Smooth muscle cell (in vitro differentiated cells): ENCODE results near the gene ATP13A4. TPM values are rescaled to one million over a fixed set of nuclear protein-coding genes. Genes with fewer than 3 reads are reported as not detected.
A peak's percentile ranks its signal among the peaks of the same experiment; 100 is the strongest.

Experiments used
- DNase-seq: peaks from one replicate; lab custom pipeline; 2025; ENCODE audit not compliant: unreplicated experiment; lab: John Stamatoyannopoulos, UW
- H2AFZ ChIP-seq: fragments of 200-600 bp; sonication (generic); 2 replicates; pipeline ENCODE4 v1.6.0; 2016; ENCODE audit warnings: antibody characterized with exemption, low read depth, mild to moderate bottlenecking
- H3F3A ChIP-seq: fragments of 200-600 bp; sonication (generic); 2 replicates; pipeline ENCODE4 v1.6.0; 2017; ENCODE audit warnings: antibody characterized with exemption, low read depth
- H3K27ac ChIP-seq: fragments of 200-600 bp; sonication (generic); 2 replicates; pipeline ENCODE4 v1.5.1; 2016; ENCODE audit warnings: low read depth, mild to moderate bottlenecking
- H3K27me3 ChIP-seq: fragments of 200-600 bp; sonication (generic); 2 replicates; pipeline ENCODE4 v1.6.1; 2016; ENCODE audit warnings: low read depth, mild to moderate bottlenecking
- H3K36me3 ChIP-seq: fragments of 200-600 bp; sonication (generic); 2 replicates; pipeline ENCODE4 v1.5.1; 2016; ENCODE audit warnings: low read depth
- H3K4me1 ChIP-seq: fragments of 200-600 bp; sonication (generic); 2 replicates; pipeline ENCODE4 v1.5.1; 2016; ENCODE audit warnings: low read depth
- H3K4me2 ChIP-seq: fragments of 200-600 bp; sonication (generic); 2 replicates; pipeline ENCODE4 v1.6.0; 2016; ENCODE audit warnings: mild to moderate bottlenecking
- H3K4me3 ChIP-seq: fragments of 200-600 bp; sonication (generic); 2 replicates; pipeline ENCODE4 v1.5.1; 2016; ENCODE audit warnings: mild to moderate bottlenecking
- H3K79me2 ChIP-seq: fragments of 200-600 bp; sonication (generic); 2 replicates; pipeline ENCODE4 v1.6.0; 2016; ENCODE audit warnings: low read depth, mild to moderate bottlenecking
- H3K9ac ChIP-seq: fragments of 200-600 bp; sonication (generic); 2 replicates; pipeline ENCODE4 v1.6.0; 2016; ENCODE audit warnings: low read depth
- H3K9me3 ChIP-seq: fragments of 200-600 bp; sonication (generic); replicated peaks from 2 replicates; pipeline ENCODE4 v1.5.1; 2016; ENCODE audit warnings: low read depth
- H4K20me1 ChIP-seq: fragments of 200-600 bp; sonication (generic); 2 replicates; pipeline ENCODE4 v1.6.0; 2016; ENCODE audit warnings: low read depth
- CTCF ChIP-seq: fragments of 200-600 bp; sonication (generic); IDR thresholded peaks from 2 replicates; pipeline ENCODE4 v1.5.1; 2017; ENCODE audit warnings: borderline replicate concordance, mild to moderate bottlenecking, antibody characterized with exemption; ENCODE audit not compliant: insufficient read depth, poor library complexity, severe bottlenecking
- WGBS: methylation state at CpG from one replicate; pipeline ENCODE4 v1.1.7; 2016; ENCODE audit warnings: low lambda C conversion rate; 5-methylcytosine and 5-hydroxymethylcytosine counted together
- polyA plus RNA-seq: library from polyadenylated mRNA; unstranded; fragments of >200 nt; fragmentation: Nextera tagmentation; extraction: Ambion mirVana; gene quantifications from 2 replicates; pipeline ENCODE4 v1.2.1, GENCODE V29; 2016
- total RNA-seq: library from RNA; depleted of rRNA; stranded (reverse); fragments of >200 nt; gene quantifications from 2 replicates; pipeline ENCODE4 v1.2.3, GENCODE V29; 2014

The ATP13A4 gene
- total and polyA plus RNA-seq, 2 experiments from 2014 or later: 0.27 to 0.50 TPM

DNA sequence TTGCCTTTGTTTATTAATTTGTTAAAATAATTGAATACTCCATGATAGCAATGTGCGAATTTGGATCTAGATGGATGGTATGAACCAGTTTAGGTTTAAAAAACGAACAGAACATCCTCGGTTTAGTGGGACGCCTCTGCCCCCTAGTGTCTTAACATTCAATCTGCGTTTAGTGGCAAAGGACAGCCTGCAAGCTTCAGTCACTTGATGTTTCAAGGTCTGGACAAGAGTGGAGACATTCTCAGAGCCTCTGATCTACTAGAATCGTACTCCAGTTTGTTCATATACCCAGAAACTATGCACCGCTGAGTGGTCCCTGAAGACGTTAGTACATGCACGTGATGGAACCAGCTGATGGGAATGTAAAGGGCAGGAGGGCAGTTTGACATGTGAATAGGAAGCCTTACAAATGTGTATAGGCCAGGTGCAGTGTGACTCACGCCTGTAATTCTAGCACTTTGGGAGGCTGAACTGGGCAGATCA, 17.8 kb upstream of the ATP13A4 start:
- Histone ChIP-seq H3F3A (no peaks in the 10 kb centered on the region), H3K4me2 (no peak overlapping the region), H3K27me3 (peaks cover 6% of the 10 kb centered on the region), H2AFZ (no peak overlapping the region), H3K4me1 (no peaks in the 10 kb centered on the region), H3K36me3 (no peaks in the 10 kb centered on the region), H3K9me3 (no peaks in the 10 kb centered on the region), H3K79me2 (no peaks in the 10 kb centered on the region), H4K20me1 (no peaks in the 10 kb centered on the region), H3K4me3 (no peak overlapping the region), H3K27ac (no peak overlapping the region), H3K9ac (no peak overlapping the region)
- peak; percentile 81 for TF ChIP-seq CTCF
- WGBS: 17% methylated on average over 10 of the region's 10 CpGs
- no peak for DNase-seq

- no peaks in the 10 kb centered on the region for H3K4me1 ChIP-seq
- H3K4me2 ChIP-seq: no peak overlapping the region
- no peaks in the 10 kb centered on the region for H3K79me2 ChIP-seq
- peaks cover 6% of the 10 kb centered on the region for H3K27me3 ChIP-seq
- H2AFZ ChIP-seq: no peak overlapping the region
- no peak overlapping the region for H3K9ac ChIP-seq
- no peaks in the 10 kb centered on the region for H4K20me1 ChIP-seq
- no peaks in the 10 kb centered on the region for H3F3A ChIP-seq
- 93% methylated on average over 2 of the region's 2 CpGs for WGBS
- DNase-seq: no peak
- no peaks in the 10 kb centered on the region for H3K9me3 ChIP-seq
- no peak for TF ChIP-seq CTCF
- no peak overlapping the region for H3K4me3 ChIP-seq
- no peaks in the 10 kb centered on the region for H3K36me3 ChIP-seq
- H3K27ac ChIP-seq: no peak overlapping the region
Observed at GRCh38 chr3:193569119-193569518, 14.4 kb upstream of the ATP13A4 start.

DNA sequence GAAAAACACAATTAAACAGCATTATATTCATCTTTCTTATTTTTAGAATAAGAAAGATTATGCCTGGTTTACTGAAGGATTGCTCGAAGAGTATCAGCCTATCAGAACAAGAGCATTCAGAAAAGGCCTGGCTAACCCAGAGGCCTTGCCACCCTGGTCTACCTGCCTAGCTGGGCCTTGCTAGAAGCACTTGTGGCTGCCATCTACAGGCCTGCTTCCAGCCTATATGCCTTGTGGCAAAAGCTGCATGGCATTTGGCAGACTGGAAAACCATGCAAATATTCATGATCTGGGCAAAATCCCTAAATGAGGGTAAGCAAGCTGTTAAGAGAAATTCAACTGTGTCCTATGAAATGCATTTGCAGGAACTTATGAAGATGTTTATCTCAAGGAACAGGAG, 9.3 kb upstream of the ATP13A4 start:
- H4K20me1 ChIP-seq: no peaks in the 10 kb centered on the region
- H3K27me3 ChIP-seq: peaks cover 6% of the 10 kb centered on the region
- H3F3A ChIP-seq: no peaks in the 10 kb centered on the region
- no peak overlapping the region for H3K27ac ChIP-seq
- H2AFZ ChIP-seq: no peak overlapping the region
- H3K4me2 ChIP-seq: no peak overlapping the region
- 85% methylated on average over 1 of the region's 1 CpG for WGBS
- no peak overlapping the region for H3K9ac ChIP-seq
- H3K9me3 ChIP-seq: no peaks in the 10 kb centered on the region
- no peak overlapping the region for H3K4me3 ChIP-seq
- no peaks in the 10 kb centered on the region for H3K79me2 ChIP-seq
- H3K4me1 ChIP-seq: no peaks in the 10 kb centered on the region
- DNase-seq: no peak
- no peaks in the 10 kb centered on the region for H3K36me3 ChIP-seq
- no peak for TF ChIP-seq CTCF

GRCh38 chr3:193563426-193563825, 8.7 kb upstream of the ATP13A4 start:
- Histone ChIP-seq H3K4me2 (no peak overlapping the region), H4K20me1 (no peaks in the 10 kb centered on the region), H3K79me2 (no peaks in the 10 kb centered on the region), H3K9ac (no peak overlapping the region), H3K36me3 (no peaks in the 10 kb centered on the region), H3K27me3 (peaks cover 3% of the 10 kb centered on the region), H3K4me1 (no peaks in the 10 kb centered on the region), H3K4me3 (no peak overlapping the region), H3K9me3 (no peaks in the 10 kb centered on the region), H2AFZ (no peak overlapping the region), H3F3A (no peaks in the 10 kb centered on the region), H3K27ac (no peak overlapping the region)
- no peak for DNase-seq
- 96% methylated on average over 3 of the region's 3 CpGs for WGBS
- TF ChIP-seq CTCF: no peak
